Osteoblast (primary cell): ENCODE data around the gene DLG5. TPM values are rescaled to one million over a fixed set of nuclear protein-coding genes. Genes with fewer than 3 reads are reported as not detected.

Source experiments
- DNase-seq: peaks from one replicate; pipeline ENCODE4 v3.0.0; 2011; ENCODE audit warnings: low spot score, mixed read lengths; ENCODE audit not compliant: insufficient read length; ENCODE audit errors: missing footprints
- H2AFZ ChIP-seq: 2 replicates; pipeline ENCODE4 v1.6.0; 2011; ENCODE audit warnings: mild to moderate bottlenecking, low read length
- H3K27ac ChIP-seq: 2 replicates; pipeline ENCODE4 v1.5.1; 2011; ENCODE audit warnings: mild to moderate bottlenecking, low read depth, low read length, moderate library complexity
- H3K27me3 ChIP-seq: 2 replicates; pipeline ENCODE4 v1.6.0; 2012; ENCODE audit warnings: mild to moderate bottlenecking, control low read depth, inconsistent platforms, low read length, moderate library complexity; ENCODE audit not compliant: insufficient read depth
- H3K36me3 ChIP-seq: 2 replicates; pipeline ENCODE4 v1.5.1; 2011; ENCODE audit warnings: mild to moderate bottlenecking, low read length, control low read depth, moderate library complexity; ENCODE audit not compliant: insufficient read depth
- H3K4me1 ChIP-seq: 2 replicates; pipeline ENCODE4 v1.5.1; 2011; ENCODE audit warnings: mild to moderate bottlenecking, low read length, control low read depth, moderate library complexity; ENCODE audit not compliant: insufficient read depth
- H3K4me2 ChIP-seq: 2 replicates; pipeline ENCODE4 v1.6.0; 2011; ENCODE audit warnings: mild to moderate bottlenecking, low read length; ENCODE audit not compliant: insufficient read depth
- H3K4me3 ChIP-seq: fragments of 200-600 bp; sonication (generic); 3 replicates; pipeline ENCODE4 v1.5.1; 2012; ENCODE audit warnings: mild to moderate bottlenecking, low read length, inconsistent platforms; ENCODE audit not compliant: insufficient read depth
- H3K79me2 ChIP-seq: 2 replicates; pipeline ENCODE4 v1.6.0; 2012; ENCODE audit warnings: mild to moderate bottlenecking, low read length, control low read depth, inconsistent platforms; ENCODE audit not compliant: insufficient read depth
- H3K9me3 ChIP-seq: 2 replicates; pipeline ENCODE4 v1.5.1; 2011; ENCODE audit warnings: low read depth, low read length, control low read depth
- H4K20me1 ChIP-seq: 2 replicates; pipeline ENCODE4 v1.6.0; 2012; ENCODE audit warnings: mild to moderate bottlenecking, low read length, control low read depth; ENCODE audit not compliant: insufficient read depth
- total RNA-seq: library from RNA; depleted of rRNA; stranded (reverse); fragments of >200 nt; gene quantifications from 2 replicates; pipeline ENCODE4 v1.2.3, GENCODE V29; 2012
- TF ChIP-seq, protein P1 (sequence below): IDR thresholded peaks from 2 replicates; pipeline ENCODE4 v1.5.1; 2011; ENCODE audit warnings: mild to moderate bottlenecking, low read depth, low read length, moderate library complexity; ENCODE audit errors: extremely low read depth

DLG5 gene
- total RNA-seq, 1 donor = 51.4 TPM

DNA sequence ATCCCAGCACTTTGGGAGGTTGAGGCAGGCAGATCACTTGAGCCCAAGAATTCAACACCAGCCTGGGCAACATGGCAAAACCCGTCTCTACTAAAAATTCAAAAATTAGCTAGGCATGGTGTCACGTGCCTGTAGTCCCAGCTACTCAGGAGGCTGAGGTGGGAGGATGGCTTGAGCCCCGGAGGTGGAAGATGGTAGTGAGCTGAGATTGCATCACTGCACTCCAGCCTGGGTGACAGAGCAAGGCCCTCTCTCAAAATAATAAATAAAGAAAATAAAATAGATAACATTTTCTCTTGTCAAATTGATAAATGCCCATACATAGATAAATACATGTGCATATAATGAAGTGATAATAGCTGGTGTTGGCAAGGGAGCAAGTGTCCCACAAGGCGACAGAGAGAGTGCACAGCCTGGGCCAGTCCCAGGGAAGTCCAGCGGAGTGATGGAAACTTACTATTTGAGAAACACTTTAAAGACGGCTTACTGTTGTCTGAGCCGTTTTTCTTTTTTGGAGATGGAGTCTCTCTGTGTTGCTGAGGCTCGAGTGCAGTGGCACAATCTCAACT, 33.4 kb upstream of the DLG5 start:
- TF ChIP-seq, protein P1, sequence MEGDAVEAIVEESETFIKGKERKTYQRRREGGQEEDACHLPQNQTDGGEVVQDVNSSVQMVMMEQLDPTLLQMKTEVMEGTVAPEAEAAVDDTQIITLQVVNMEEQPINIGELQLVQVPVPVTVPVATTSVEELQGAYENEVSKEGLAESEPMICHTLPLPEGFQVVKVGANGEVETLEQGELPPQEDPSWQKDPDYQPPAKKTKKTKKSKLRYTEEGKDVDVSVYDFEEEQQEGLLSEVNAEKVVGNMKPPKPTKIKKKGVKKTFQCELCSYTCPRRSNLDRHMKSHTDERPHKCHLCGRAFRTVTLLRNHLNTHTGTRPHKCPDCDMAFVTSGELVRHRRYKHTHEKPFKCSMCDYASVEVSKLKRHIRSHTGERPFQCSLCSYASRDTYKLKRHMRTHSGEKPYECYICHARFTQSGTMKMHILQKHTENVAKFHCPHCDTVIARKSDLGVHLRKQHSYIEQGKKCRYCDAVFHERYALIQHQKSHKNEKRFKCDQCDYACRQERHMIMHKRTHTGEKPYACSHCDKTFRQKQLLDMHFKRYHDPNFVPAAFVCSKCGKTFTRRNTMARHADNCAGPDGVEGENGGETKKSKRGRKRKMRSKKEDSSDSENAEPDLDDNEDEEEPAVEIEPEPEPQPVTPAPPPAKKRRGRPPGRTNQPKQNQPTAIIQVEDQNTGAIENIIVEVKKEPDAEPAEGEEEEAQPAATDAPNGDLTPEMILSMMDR = no peak
- Histone ChIP-seq H3K27ac (no peak overlapping the region), H2AFZ (no peak overlapping the region), H4K20me1 (no peaks in the 10 kb centered on the region), H3K27me3 (no peaks in the 10 kb centered on the region), H3K36me3 (no peaks in the 10 kb centered on the region), H3K4me3 (no peak overlapping the region), H3K79me2 (no peaks in the 10 kb centered on the region), H3K4me2 (no peak overlapping the region), H3K9me3 (no peaks in the 10 kb centered on the region), H3K4me1 (peaks cover 3% of the 10 kb centered on the region)
- no peak for DNase-seq

DNA sequence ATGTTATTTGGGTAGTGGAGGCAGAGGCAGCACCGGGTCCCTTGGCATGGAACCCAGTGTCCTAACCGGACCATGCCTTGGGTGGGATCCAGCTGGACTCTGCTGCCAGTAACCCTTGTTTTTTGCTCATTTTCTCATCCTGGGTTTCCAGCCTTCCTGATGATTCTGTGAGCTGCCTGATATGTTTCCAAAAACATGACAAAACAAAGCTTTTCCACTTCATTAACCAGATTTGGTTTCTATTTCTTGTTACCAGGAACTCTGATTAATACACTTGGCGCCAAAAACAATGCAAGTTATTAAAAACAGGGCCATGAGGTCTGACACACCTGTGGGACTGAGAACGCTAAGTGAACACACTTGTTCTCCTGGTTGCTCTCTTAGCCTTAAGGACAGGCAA, 32.8 kb upstream of the DLG5 start:
- H3K36me3 ChIP-seq = no peaks in the 10 kb centered on the region
- no peak overlapping the region for H3K27ac ChIP-seq
- no peaks in the 10 kb centered on the region for H3K4me1 ChIP-seq
- H4K20me1 ChIP-seq = no peaks in the 10 kb centered on the region
- H3K4me2 ChIP-seq = no peak overlapping the region
- TF ChIP-seq, protein P1 = no peak
- no peaks in the 10 kb centered on the region for H3K9me3 ChIP-seq
- H2AFZ ChIP-seq = no peak overlapping the region
- H3K4me3 ChIP-seq = no peak overlapping the region
- no peaks in the 10 kb centered on the region for H3K79me2 ChIP-seq
- no peaks in the 10 kb centered on the region for H3K27me3 ChIP-seq
- no peak for DNase-seq

DNA sequence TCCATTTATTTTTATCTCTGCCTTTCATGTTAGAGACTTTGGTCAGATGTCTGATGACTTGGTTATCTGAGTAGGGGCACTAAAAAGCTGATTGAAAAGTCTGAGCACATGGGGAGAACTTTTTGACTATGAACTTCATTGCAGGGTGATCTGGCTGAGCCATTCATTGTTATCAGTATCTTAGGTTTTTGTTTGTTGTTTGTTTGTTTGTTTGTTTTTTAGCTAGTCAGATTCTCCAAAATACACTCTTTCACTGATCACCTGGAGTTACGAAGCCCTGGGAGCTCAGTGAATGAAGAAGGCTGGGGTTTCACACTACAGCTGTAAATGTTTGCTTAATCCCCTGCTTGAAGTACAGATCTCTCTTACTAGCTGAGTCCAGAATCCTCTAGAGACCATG, 28.6 kb upstream of the DLG5 start:
- Histone ChIP-seq H3K4me2 (no peak overlapping the region), H3K27me3 (no peaks in the 10 kb centered on the region), H3K36me3 (no peaks in the 10 kb centered on the region), H3K9me3 (no peaks in the 10 kb centered on the region), H3K27ac (no peak overlapping the region), H4K20me1 (no peaks in the 10 kb centered on the region), H3K4me3 (no peak overlapping the region), H2AFZ (no peak overlapping the region), H3K79me2 (no peaks in the 10 kb centered on the region), H3K4me1 (no peaks in the 10 kb centered on the region)
- DNase-seq = no peak
- TF ChIP-seq, protein P1 = no peak

DNA sequence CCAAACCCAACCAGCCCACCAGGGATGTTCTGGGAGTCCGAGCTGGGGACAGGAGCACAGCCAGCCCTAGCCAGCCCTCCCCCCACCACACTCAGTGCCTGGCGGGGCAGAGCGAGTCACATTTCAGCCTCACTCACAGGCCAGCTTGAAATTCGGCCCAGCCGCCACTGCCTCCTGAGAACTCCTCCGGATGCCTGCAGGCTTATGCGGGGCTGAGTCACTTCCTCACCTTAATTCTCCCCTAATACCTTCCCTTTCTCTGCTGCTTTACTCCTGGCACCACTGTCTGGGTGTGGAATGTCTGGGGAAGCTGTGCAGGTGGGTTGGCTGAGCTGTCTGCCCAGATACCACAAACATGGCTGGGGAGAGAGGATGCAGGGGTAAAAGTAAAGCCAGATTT, 22.6 kb upstream of the DLG5 start:
- Histone ChIP-seq H3K4me3 (no peak overlapping the region), H3K36me3 (no peaks in the 10 kb centered on the region), H2AFZ (peak overlapping the region; percentile 73), H3K4me2 (peak overlapping the region; percentile 41), H4K20me1 (no peaks in the 10 kb centered on the region), H3K9me3 (no peaks in the 10 kb centered on the region), H3K79me2 (no peaks in the 10 kb centered on the region), H3K27me3 (no peaks in the 10 kb centered on the region), H3K4me1 (peaks cover 17% of the 10 kb centered on the region), H3K27ac (no peak overlapping the region)
- TF ChIP-seq, protein P1 = no peak
- DNase-seq = no peak
